PC-9 (cell line): ENCODE measurements around the gene CCDC24. TPM values are rescaled to one million over a fixed set of nuclear protein-coding genes. Genes with fewer than 3 reads are reported as not detected.
A peak's percentile ranks its signal among the peaks of the same experiment; 100 is the strongest.

Experiments used
- BruUV-seq: library from RNA; stranded (reverse); fragments of 400-500 nt; replicated peaks from 2 replicates; lab custom pipeline; 2021; lab: Mats Ljungman, UMichigan
- CTCF ChIA-PET: fragments of 300-600 bp; sonication (Branson Sonifier 250); formaldehyde crosslinking; loops from one replicate; lab custom pipeline; 2022; ENCODE audit warnings: antibody characterized with exemption; lab: Charles Lee
- POLR2A ChIA-PET: fragments of 300-600 bp; sonication (Branson Sonifier 250); formaldehyde crosslinking; loops from one replicate; lab custom pipeline; 2022; ENCODE audit warnings: antibody characterized with exemption; ENCODE audit not compliant: unreplicated experiment; lab: Charles Lee
- DNase-seq, 2 experiments: peaks; one replicate each; pipeline versions ENCODE4 v3.0.0 to v3.0.0-alpha.2; 2015 to 2022; ENCODE audit warnings: mixed read lengths in 1 of 2
- H2AFZ ChIP-seq: fragments of 200-600 bp; sonication (generic); 2 replicates; pipeline ENCODE4 v1.8.1; 2017; ENCODE audit warnings: antibody characterized with exemption
- H3F3A ChIP-seq: fragments of 200-600 bp; sonication (generic); 2 replicates; pipeline ENCODE4 v1.8.1; 2017; ENCODE audit warnings: antibody characterized with exemption, mild to moderate bottlenecking, low read depth; ENCODE audit not compliant: insufficient read depth
- H3K27ac ChIP-seq: fragments of 200-600 bp; sonication (generic); 2 replicates; pipeline ENCODE4 v1.6.1; 2016; ENCODE audit warnings: mixed run types
- H3K27me3 ChIP-seq: fragments of 200-600 bp; sonication (generic); 2 replicates; pipeline ENCODE4 v1.6.1; 2016; ENCODE audit warnings: low read depth, mixed run types; ENCODE audit not compliant: insufficient read depth
- H3K36me3 ChIP-seq: fragments of 200-600 bp; sonication (generic); 2 replicates; pipeline ENCODE4 v1.6.1; 2016; ENCODE audit warnings: low read depth, mixed run types
- H3K4me1 ChIP-seq: fragments of 200-600 bp; sonication (generic); replicated peaks from 2 replicates; pipeline ENCODE4 v1.6.1; 2016; ENCODE audit warnings: mixed run types; ENCODE audit not compliant: insufficient read depth
- H3K4me2 ChIP-seq: fragments of 200-600 bp; sonication (generic); 2 replicates; pipeline ENCODE4 v1.6.1; 2017; ENCODE audit warnings: mixed run types
- H3K4me3 ChIP-seq: fragments of 200-600 bp; sonication (generic); 2 replicates; pipeline ENCODE4 v1.6.1; 2016; ENCODE audit warnings: mixed run types
- H3K79me2 ChIP-seq: fragments of 200-600 bp; sonication (generic); 2 replicates; pipeline ENCODE4 v1.6.1; 2017; ENCODE audit warnings: low read depth, mixed run types
- H3K9me2 ChIP-seq: fragments of 200-600 bp; sonication (generic); 2 replicates; pipeline ENCODE4 v1.8.1; 2017; ENCODE audit warnings: mild to moderate bottlenecking; ENCODE audit not compliant: insufficient read depth
- H3K9me3 ChIP-seq: fragments of 200-600 bp; sonication (generic); 2 replicates; pipeline ENCODE4 v1.8.1; 2016; ENCODE audit warnings: low read depth; ENCODE audit not compliant: insufficient read depth
- H4K20me1 ChIP-seq: fragments of 200-600 bp; sonication (generic); 2 replicates; pipeline ENCODE4 v1.8.1; 2017; ENCODE audit not compliant: insufficient read depth
- CTCF ChIP-seq: fragments of 200-600 bp; sonication (generic); conservative IDR thresholded peaks from 2 replicates; pipeline ENCODE4 v1.6.1; 2017; ENCODE audit warnings: mixed run types, antibody characterized with exemption, mild to moderate bottlenecking, moderate library complexity
- EZH2 ChIP-seq: fragments of 200-600 bp; sonication (generic); IDR thresholded peaks from 2 replicates; pipeline ENCODE4 v1.8.0; 2017; ENCODE audit warnings: antibody characterized with exemption, low read depth
- intact Hi-C: fragments of 100-400 bp; cut with micrococcal nuclease; formaldehyde crosslinking; loops from one replicate; pipeline ENCODE4 v1.10.0; 2022; ENCODE audit not compliant: unreplicated experiment
- total RNA-seq: library from RNA; stranded (reverse); gene quantifications from 2 replicates; pipeline ENCODE4 v1.2.3, GENCODE V29; 2021

CCDC24 gene
- total RNA-seq, 1 experiment from 2014 or later: 47.9 TPM

- TF ChIP-seq CTCF: no peak
- TF ChIP-seq EZH2: no peak
- Histone ChIP-seq H3F3A (peaks cover 63% of the 10 kb centered on the region), H3K27me3 (no peaks in the 10 kb centered on the region), H3K36me3 (peaks cover 13% of the 10 kb centered on the region), H3K9me2 (no peaks in the 10 kb centered on the region), H3K27ac (peak within 1 kb of the TSS; percentile 91), H4K20me1 (no peaks in the 10 kb centered on the region), H3K79me2 (peaks cover 33% of the 10 kb centered on the region), H2AFZ (peak within 1 kb of the TSS; percentile 68), H3K4me2 (peak within 1 kb of the TSS; percentile 99), H3K4me3 (peak within 1 kb of the TSS; percentile 97), H3K4me1 (peaks cover 45% of the 10 kb centered on the region), H3K9me3 (no peaks in the 10 kb centered on the region)
- CTCF ChIA-PET: interaction anchor here (0.6 to 0.7 kb wide), 5 partner anchors 21 to 194 kb away, joined by 3 to 8 read pairs (median 7); no protein-coding TSS in a partner anchor
- intact Hi-C loops: loop anchor here (5.0 to 10.0 kb wide), 6 partner anchors 39 to 773 kb away; partner anchors contain the start of genes BTBD19, CCDC24, DYNLT4 and HYI
- POLR2A ChIA-PET: interaction anchor here (0.6 to 0.7 kb wide), 3 partner anchors 85 to 824 kb away, joined by 3 to 38 read pairs (median 4); partner anchors contain the start of gene IPO13
- peak; percentile 72 to 76 for DNase-seq
- TSS peak; percentile 62 for BruUV-seq
Measured at GRCh38 chr1:44031252-44032169, 40.1 kb downstream of the CCDC24 start, which contains the start of gene SLC6A9. SLC6A9 (minus strand) TSS chr1:44031462; CDS start chr1:44024277, 7,185 bp downstream.

GRCh38 chr1:44032170-44032790, 40.9 kb downstream of the CCDC24 start:
- BruUV-seq: no TSS peak
- Histone ChIP-seq H4K20me1 (no peaks in the 10 kb centered on the region), H2AFZ (no peak overlapping the region), H3K36me3 (peaks cover 8% of the 10 kb centered on the region), H3K9me3 (no peaks in the 10 kb centered on the region), H3F3A (peaks cover 59% of the 10 kb centered on the region), H3K4me2 (peak overlapping the region; percentile 99), H3K79me2 (peaks cover 25% of the 10 kb centered on the region), H3K4me1 (peaks cover 44% of the 10 kb centered on the region), H3K9me2 (no peaks in the 10 kb centered on the region), H3K27me3 (no peaks in the 10 kb centered on the region), H3K27ac (peak overlapping the region; percentile 91), H3K4me3 (peak overlapping the region; percentile 97; the same call in 1 of the 2 replicates)
- intact Hi-C loops: loop anchor here (5.0 to 10.0 kb wide), 6 partner anchors 40 to 773 kb away; partner anchors contain the start of genes BTBD19, CCDC24, DYNLT4 and HYI
- POLR2A ChIA-PET: interaction anchor here (0.6 kb wide), 1 partner anchor 1316 kb away, joined by 6 read pairs; no protein-coding TSS in a partner anchor
- no peak for TF ChIP-seq CTCF
- DNase-seq: peak; percentile 45 to 59
- CTCF ChIA-PET: interaction anchor here (0.5 to 0.6 kb wide), 2 partner anchors 22 to 23 kb away, joined by 3 to 5 read pairs; no protein-coding TSS in a partner anchor
